Measurements from ENCODE around the gene FITM1. TPM values are rescaled to one million over a fixed set of nuclear protein-coding genes. Genes with fewer than 3 reads are reported as not detected.
A peak's percentile ranks its signal among the peaks of the same experiment; 100 is the strongest.

FITM1 gene
- total RNA-seq, 6 donors from 2014 or later, result 0.63 to 0.89 (median 0.82) TPM; not detected in 2

DNA sequence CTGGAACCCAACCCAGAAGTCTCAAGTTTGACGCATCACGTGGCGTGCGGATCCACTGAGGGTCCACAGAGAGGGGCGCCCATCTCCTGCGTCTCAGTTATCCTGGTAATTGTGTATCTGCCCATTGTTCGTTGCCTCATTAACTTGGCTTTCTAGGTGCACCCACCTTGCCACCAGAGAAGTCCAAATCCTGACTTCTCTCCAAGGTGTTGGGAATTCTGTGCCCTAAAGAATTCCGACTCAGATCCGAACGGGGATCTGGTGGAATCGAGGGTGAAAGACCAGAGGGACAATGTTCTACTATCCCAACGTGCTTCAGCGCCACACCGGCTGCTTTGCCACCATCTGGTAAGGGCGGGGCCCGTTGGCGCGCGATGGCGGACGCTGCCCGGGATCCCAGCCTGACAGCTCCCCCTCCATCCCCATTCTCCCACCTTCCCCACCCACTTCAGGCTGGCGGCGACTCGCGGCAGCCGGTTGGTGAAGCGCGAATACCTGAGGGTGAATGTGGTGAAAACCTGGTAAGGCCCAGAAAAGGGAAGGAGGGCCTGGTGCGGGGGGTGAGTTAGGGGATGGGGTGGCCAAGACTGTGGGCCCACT is 41.9 kb downstream of the FITM1 start:
- Histone ChIP-seq H3K4me1 (peaks cover 0 to 10% (median 6%) of the 10 kb centered on the region in 4 donors), H3K4me3 (peak overlapping the region in 3 of 4 donors; percentile 34 to 45 (median 43)), H3K36me3 (peaks cover 0 to 75% (median 47%) of the 10 kb centered on the region in 4 donors), H3K27ac (peak overlapping the region in 3 of 4 donors; percentile 10 to 52 (median 22)), H3K9me3 (no peaks in the 10 kb centered on the region), H3K27me3 (no peaks in the 10 kb centered on the region)
- peak in 1 of 2 donors; percentile 85 for DNase-seq
- WGBS, 2 donors, result 55 to 64% methylated on average over 28 to 30 of the region's 30 CpGs
- TF ChIP-seq EP300 (IDR thresholded peaks at IDR 0.05), result no peak
- TF ChIP-seq, protein P1, sequence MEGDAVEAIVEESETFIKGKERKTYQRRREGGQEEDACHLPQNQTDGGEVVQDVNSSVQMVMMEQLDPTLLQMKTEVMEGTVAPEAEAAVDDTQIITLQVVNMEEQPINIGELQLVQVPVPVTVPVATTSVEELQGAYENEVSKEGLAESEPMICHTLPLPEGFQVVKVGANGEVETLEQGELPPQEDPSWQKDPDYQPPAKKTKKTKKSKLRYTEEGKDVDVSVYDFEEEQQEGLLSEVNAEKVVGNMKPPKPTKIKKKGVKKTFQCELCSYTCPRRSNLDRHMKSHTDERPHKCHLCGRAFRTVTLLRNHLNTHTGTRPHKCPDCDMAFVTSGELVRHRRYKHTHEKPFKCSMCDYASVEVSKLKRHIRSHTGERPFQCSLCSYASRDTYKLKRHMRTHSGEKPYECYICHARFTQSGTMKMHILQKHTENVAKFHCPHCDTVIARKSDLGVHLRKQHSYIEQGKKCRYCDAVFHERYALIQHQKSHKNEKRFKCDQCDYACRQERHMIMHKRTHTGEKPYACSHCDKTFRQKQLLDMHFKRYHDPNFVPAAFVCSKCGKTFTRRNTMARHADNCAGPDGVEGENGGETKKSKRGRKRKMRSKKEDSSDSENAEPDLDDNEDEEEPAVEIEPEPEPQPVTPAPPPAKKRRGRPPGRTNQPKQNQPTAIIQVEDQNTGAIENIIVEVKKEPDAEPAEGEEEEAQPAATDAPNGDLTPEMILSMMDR (IDR thresholded peaks at IDR 0.05), result no peak
- no peak for TF ChIP-seq POLR2A (IDR thresholded peaks at IDR 0.05)
- no peak for TF ChIP-seq POLR2AphosphoS5 (IDR thresholded peaks at IDR 0.05)
- no peak for ATAC-seq (ENCODE audit: low FRiP score in 2 of 2)

- H3K36me3 ChIP-seq, result peaks cover 0 to 75% (median 49%) of the 10 kb centered on the region in 4 donors
- WGBS, 2 donors, result 80 to 81% methylated on average over 18 to 20 of the region's 20 CpGs
- H3K9me3 ChIP-seq, result no peaks in the 10 kb centered on the region
- H3K4me3 ChIP-seq, result peak overlapping the region in 2 of 4 donors; percentile 43 to 45
- TF ChIP-seq POLR2A (IDR thresholded peaks at IDR 0.05) (no peak), EP300 (IDR thresholded peaks at IDR 0.05) (no peak), POLR2AphosphoS5 (IDR thresholded peaks at IDR 0.05) (no peak)
- TF ChIP-seq, protein P1 (IDR thresholded peaks at IDR 0.05), result no peak
- ATAC-seq (ENCODE audit: low FRiP score in 2 of 2) (no peak), DNase-seq (peak in 1 of 2 donors; percentile 82)
- H3K4me1 ChIP-seq, result peaks cover 0 to 10% (median 6%) of the 10 kb centered on the region in 4 donors
- H3K27me3 ChIP-seq, result no peaks in the 10 kb centered on the region
- no peak overlapping the region for H3K27ac ChIP-seq
Measured at GRCh38 chr14:24172871-24173281, 42.4 kb downstream of the FITM1 start.

DNA sequence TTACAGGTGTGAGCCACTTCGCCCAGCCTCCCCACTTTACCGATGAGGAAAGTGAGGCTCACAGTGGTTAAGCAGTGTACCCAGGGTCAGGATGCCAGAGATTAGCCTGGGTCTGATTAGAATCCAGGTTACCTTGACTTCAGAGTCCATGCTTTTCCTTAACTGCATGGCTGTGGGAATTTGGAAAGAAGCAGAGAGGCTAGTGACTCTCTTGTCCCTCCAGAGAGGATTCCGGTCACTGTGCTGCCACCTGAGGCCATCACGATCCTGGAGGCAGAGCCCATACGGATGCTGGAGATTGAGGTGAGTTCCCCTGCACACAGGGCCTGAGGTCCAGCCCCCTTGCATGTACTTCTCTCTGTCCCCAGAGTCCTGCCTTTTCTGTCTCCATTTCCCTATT is 46.1 kb downstream of the FITM1 start:
- Histone ChIP-seq H3K27ac (no peak overlapping the region), H3K4me3 (no peak overlapping the region), H3K36me3 (peaks cover 12 to 86% (median 75%) of the 10 kb centered on the region in 4 donors), H3K9me3 (no peaks in the 10 kb centered on the region), H3K27me3 (no peaks in the 10 kb centered on the region), H3K4me1 (peaks cover 0 to 7% (median 3%) of the 10 kb centered on the region in 4 donors)
- WGBS, 2 donors, result 100% methylated on average over 1 to 5 of the region's 5 CpGs
- TF ChIP-seq, protein P1 (IDR thresholded peaks at IDR 0.05), result no peak
- TF ChIP-seq EP300 (IDR thresholded peaks at IDR 0.05) (no peak), POLR2AphosphoS5 (IDR thresholded peaks at IDR 0.05) (no peak), POLR2A (IDR thresholded peaks at IDR 0.05) (no peak)
- DNase-seq, result no peak
- no peak for ATAC-seq (ENCODE audit: low FRiP score in 2 of 2)

DNA sequence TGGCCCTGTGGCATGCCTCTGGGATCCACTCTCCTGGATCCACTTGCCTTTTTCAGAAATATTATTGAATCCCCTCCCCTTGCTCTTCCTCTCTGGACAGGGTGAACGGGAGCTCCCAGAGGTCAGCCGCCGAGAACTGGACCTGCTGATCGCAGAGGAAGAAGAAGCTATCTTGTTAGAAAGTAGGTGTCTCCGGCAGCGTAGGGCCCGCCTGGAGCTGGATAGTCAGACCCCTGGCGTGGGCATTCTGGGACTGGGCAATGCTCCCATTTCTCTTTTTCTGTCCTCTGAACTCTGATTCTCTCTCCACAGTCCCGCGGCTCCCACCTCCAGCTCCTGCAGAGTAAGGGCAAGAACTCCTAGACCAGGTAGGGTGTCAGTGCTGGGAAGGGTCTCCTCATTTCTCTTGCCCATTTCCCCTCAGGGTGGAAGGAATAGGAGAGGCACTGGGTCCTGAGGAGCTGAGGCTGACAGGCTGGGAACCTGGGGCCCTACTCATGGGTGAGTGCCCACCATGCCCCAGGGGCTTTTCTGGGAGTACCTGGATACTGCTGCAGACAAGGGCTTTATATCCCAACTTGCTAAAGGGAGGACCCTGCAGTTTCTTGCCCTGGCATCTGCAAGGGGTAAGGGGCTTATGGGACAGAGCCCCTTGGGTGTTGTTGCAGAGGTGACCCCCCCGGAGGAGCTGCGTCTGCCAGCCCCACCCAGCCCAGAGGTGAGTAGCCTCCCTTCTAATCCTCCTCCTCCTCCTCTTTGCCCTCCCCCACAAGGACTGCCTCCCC is 46.8 kb downstream of the FITM1 start:
- H3K27ac ChIP-seq, result no peak overlapping the region
- peaks cover 14 to 89% (median 79%) of the 10 kb centered on the region in 4 donors for H3K36me3 ChIP-seq
- TF ChIP-seq POLR2A (IDR thresholded peaks at IDR 0.05), result no peak
- TF ChIP-seq, protein P1 (IDR thresholded peaks at IDR 0.05), result no peak
- H3K27me3 ChIP-seq, result no peaks in the 10 kb centered on the region
- H3K4me3 ChIP-seq, result no peak overlapping the region
- peaks cover 0 to under 1% (median 0%) of the 10 kb centered on the region in 4 donors for H3K4me1 ChIP-seq
- 93 to 98% methylated on average over 12 of the region's 12 CpGs for WGBS, 2 donors
- DNase-seq (no peak), ATAC-seq (ENCODE audit: low FRiP score in 2 of 2) (no peak)
- no peaks in the 10 kb centered on the region for H3K9me3 ChIP-seq
